Measurements from ENCODE around the gene SOX13.
"Not testable (repeated sequence)": the region's sequence is repeated elsewhere in the genome, so short reads cannot be mapped to it uniquely, and the experiment has no call there.

SOX13 gene

GRCh38 chr1:204087181-204087892 lies 14.4 kb downstream of the SOX13 start:
- Histone ChIP-seq H3K27ac (peak overlapping the region; percentile 47 to 83), H3K4me3 (peak overlapping the region; percentile 50)
- DNase-seq (ENCODE audit: low spot score) = no peak
- no peak for TF ChIP-seq CTCF (IDR thresholded peaks at IDR 0.05)

GRCh38 chr1:204087893-204088528 lies 15.1 kb downstream of the SOX13 start:
- peak overlapping the region; percentile 47 to 83 for H3K27ac ChIP-seq
- H3K4me3 ChIP-seq = peak overlapping the region; percentile 50
- DNase-seq (ENCODE audit: low spot score) = no peak
- TF ChIP-seq CTCF (IDR thresholded peaks at IDR 0.05) = no peak

GRCh38 chr1:204088596-204088995 lies 15.7 kb downstream of the SOX13 start:
- Histone ChIP-seq H3K4me3 (peak overlapping the region; percentile 50), H3K27ac (peak overlapping the region; percentile 47 to 83)
- TF ChIP-seq CTCF (IDR thresholded peaks at IDR 0.05) = no peak
- DNase-seq (ENCODE audit: low spot score) = no peak

GRCh38 chr1:204089044-204089751 lies 16.3 kb downstream of the SOX13 start:
- Histone ChIP-seq H3K4me3 (peak overlapping the region; percentile 50), H3K27ac (peak overlapping the region; percentile 47 to 83)
- no peak for TF ChIP-seq CTCF (IDR thresholded peaks at IDR 0.05)
- peak; percentile 82 for DNase-seq (ENCODE audit: low spot score)

GRCh38 chr1:204090132-204090531 lies 17.2 kb downstream of the SOX13 start:
- H3K27ac ChIP-seq = peak overlapping the region; percentile 47 to 83
- DNase-seq (ENCODE audit: low spot score); H3K4me3 ChIP-seq: not testable (repeated sequence)

- Histone ChIP-seq H3K27ac (peak overlapping the region in 1 of 2 donors; percentile 26), H3K4me3 (no peak overlapping the region)
- TF ChIP-seq CTCF (IDR thresholded peaks at IDR 0.05) = no peak
- DNase-seq (ENCODE audit: low spot score) = no peak
These were observed 18.2 kb downstream of the SOX13 start for GRCh38 chr1:204091066-204091465.

- TF ChIP-seq CTCF (IDR thresholded peaks at IDR 0.05) = no peak
- no peak overlapping the region for H3K4me3 ChIP-seq
- no peak overlapping the region for H3K27ac ChIP-seq
- DNase-seq (ENCODE audit: low spot score) = no peak
These were observed 18.9 kb downstream of the SOX13 start for GRCh38 chr1:204091787-204092312.

Measured in coronary artery (tissue), 2 donors.